NCI-H226 (cell line): ENCODE measurements around the gene DOCK3.
"Not testable (repeated sequence)": the region's sequence is repeated elsewhere in the genome, so short reads cannot be mapped to it uniquely, and the experiment has no call there.

Experiments
- DNase-seq: peaks from one replicate; pipeline ENCODE4 v3.0.0-alpha.2; 2015

The DOCK3 gene

DNA sequence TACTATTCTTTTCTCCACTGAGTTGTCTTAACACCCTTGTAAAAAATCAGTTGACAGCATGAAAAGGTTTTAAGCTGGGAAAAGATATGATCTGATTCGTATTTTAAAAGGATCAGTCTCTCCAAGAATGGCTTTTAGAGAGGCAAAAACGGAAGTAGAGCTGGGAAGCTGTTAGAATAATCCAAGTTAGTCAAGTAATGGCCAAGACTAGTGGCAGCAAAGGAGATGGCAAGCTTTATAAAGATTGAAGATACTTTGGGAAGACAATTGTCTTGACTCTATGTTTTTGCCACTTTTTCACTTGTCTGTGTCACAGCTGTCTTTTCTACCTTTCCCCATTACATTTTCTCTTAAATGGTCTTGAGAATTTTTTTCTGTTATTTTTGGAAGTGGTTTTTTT is 466.8 kb downstream of the DOCK3 start:
- no peak for DNase-seq

GRCh38 chr3:51145811-51146585 is 471.3 kb downstream of the DOCK3 start:
- DNase-seq, result no peak

DNA sequence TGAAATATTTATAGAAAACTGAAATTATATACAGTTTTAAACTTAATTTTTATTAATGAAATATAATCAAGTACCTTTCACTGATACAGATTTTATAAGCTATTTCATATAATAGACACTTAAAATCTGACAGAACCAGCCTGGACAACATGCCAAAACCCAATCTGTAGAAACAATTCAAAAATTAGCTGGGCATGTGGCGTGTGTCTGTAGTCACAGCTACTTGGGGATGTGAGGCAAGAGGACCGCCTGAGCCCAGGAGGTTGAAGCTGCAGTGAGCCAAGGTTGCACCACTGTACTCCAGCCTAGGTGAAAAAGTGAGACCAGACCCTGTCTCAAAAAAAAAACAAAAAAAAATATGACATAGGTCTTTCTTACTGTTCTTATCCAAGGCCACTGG is 472.1 kb downstream of the DOCK3 start:
- no peak for DNase-seq

DNA sequence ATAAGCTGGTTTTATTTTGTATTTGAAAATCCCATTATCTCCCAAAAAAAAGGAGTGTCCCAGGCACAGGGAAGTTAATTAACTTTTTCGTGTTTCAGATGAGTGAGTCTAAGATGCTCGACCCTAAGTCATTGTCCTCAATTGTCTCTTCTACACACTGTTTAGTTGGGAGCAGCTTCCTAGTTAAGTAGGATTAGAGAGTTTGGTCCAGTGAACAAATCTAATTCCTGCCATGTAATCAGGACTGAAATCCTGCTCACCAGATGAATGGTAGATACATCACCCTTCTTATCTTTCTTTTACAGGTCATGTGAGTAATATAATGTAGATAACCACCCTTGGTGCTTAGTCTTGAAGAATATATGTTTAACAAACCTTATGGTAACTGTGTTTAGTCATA is 481.4 kb downstream of the DOCK3 start:
- DNase-seq, result no peak

DNA sequence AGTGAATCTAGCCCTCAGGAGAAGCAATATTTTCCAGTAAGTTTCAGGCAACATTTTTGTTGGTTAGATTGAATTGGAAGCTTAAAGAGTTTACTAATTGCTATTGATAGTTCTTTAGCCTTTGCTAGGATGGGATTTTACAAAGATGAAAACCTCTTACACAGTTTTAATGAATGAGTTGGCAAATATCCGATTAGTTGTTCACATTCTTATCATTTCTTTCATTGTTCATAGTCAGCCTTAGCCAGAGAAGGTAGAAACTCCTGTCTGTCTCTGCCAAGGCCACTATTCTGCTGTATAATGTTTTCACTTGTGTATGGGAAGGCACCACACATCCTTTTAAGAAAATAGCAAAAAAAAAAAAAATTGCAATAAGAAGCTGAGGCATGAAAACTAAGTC is 488.3 kb downstream of the DOCK3 start:
- DNase-seq, result peak; percentile 5

DNA sequence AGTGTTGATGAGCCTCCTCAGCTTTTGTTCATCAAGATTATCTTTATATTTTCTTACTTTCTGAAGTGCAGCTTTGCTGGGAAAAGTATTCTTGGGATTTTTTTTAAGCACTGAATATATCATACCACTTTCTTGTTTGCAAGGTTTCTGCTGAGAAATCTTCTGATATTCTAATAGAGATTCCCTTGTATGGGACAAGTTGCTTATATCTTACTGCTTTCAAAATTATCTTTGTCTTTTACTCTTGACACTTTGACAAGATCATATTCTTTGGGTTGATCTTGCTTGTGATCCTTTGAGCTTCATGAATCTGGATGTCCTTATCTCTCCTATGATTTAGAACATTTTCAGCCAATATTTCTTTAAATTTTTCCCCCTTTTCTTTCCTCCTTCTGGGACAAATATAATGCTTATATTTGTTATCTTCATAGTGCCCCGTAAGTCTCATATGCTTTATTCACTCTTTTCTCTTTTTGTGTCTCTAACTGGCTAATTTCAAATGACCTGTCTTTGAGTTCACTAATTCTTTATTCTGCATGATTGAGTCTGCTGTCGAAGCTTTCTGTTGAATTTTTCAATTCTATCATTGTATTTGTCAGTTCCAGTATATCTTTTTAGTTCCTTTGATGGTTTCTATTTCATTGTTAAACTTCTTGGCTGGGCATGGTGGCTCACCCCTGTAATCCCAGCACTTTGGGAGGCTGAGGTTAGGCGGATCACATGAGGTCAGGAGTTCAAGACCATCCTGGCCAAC is 499.0 kb downstream of the DOCK3 start:
- DNase-seq, result no peak

DNA sequence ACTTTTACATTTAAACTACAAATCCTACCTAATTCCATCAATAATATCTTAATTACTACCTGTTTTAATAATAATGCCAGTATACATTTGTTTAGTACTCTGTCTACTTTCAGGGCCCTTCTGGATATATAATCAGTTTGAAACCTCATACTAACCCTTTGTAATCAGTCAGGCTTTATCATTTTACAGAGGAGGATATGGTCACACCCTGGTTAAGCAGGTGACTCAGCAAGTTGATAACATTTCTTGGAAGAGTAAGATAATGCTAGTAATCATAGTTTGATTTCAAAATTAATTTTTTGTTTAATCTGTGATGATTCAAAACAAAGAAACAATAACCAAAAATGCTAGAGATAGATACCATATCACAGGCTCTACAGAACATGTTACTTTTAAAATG is 502.2 kb downstream of the DOCK3 start:
- peak; percentile 40 for DNase-seq

DNA sequence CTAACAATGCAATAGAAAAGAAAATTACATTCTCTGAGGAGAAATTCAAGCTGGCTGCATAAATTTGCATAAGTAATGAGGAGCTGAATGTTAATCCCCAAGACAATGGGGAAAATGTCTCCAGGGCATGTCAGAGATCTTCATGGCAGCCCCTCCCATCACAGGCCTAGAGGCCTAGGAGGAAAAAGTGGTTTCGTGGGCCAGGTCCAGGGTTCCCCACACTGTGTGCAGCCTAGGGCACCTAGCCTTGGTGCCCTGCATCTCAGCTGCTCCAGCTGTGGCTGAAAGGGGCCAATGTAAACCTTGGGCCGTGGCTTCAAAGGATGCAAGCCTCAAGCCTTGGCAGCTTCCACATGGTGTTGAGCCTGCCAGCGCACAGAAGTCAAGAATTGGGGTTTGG is 511.7 kb downstream of the DOCK3 start:
- DNase-seq, result not testable (repeated sequence)

GRCh38 chr3:51190199-51190598 is 515.5 kb downstream of the DOCK3 start:
- no peak for DNase-seq

- no peak for DNase-seq
These were observed 516.1 kb downstream of the DOCK3 start for GRCh38 chr3:51190827-51191226.

GRCh38 chr3:51191768-51192167 is 517.0 kb downstream of the DOCK3 start:
- DNase-seq, result no peak

DNA sequence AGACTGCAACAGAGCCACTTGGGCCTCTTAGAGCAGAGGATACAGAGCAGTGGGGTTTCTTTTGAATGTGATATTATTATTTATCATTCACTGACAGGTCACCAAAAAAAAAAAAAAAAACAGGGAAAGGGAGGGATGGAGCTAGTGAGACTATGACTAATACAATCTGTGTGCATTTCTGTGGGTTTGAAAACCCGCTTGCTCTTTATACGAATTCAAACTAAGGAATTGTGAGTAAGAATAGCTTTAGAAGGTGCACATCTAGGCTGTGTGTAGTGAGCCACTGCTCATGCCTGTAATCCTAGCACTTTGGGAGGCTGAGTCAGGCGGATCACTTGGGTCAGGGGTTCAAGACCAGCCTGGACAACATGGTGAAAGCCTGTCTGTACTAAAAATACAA is 523.8 kb downstream of the DOCK3 start:
- no peak for DNase-seq

- not testable (repeated sequence) for DNase-seq
These were observed 524.6 kb downstream of the DOCK3 start for GRCh38 chr3:51199296-51199695.

GRCh38 chr3:51216291-51216690 is 541.6 kb downstream of the DOCK3 start:
- no peak for DNase-seq

DNA sequence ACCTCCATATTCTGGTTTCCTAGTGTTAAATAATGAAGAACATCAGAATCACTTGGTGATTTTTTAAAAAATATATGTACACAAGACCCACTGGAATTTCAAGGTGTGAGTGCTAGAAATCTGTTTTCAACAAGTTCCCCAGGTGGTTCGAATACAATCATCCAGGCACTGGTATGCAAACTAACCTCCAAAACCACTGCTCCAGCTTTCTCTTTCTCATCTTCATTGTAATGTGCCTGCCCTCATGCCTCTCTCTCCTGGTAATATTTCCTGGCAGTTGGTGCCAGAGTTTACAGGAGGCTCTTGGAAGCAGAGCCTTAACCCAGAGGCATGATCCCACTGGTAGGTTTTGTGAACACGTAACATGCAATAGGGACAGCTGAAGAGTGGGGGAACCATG is 547.2 kb downstream of the DOCK3 start:
- no peak for DNase-seq

GRCh38 chr3:51224283-51224682 is 549.6 kb downstream of the DOCK3 start:
- no peak for DNase-seq

DNA sequence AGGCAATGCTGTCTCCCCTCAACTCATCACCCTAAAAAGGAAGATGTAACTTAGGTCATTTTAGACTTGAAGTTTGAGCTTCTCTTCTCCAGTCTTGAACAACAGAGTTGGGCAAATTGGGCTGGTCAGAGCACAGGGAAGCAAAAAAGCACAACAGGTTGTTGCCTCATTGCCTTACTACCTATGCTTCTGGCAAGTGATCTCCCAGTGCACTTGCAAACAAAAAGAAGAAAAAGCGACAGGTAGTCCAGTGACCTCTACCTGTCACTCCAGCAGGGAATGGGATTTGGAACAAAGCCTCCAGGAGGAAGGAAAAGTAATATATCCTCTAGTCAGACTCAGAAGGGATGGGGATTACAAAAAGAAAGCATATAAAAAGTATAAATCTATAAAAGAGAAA is 550.1 kb downstream of the DOCK3 start:
- DNase-seq, result no peak

- DNase-seq, result no peak
These were observed 568.2 kb downstream of the DOCK3 start for GRCh38 chr3:51242939-51243338.

- no peak for DNase-seq
These were observed 569.2 kb downstream of the DOCK3 start for GRCh38 chr3:51243924-51244323.

- no peak for DNase-seq
These were observed 571.1 kb downstream of the DOCK3 start for GRCh38 chr3:51245867-51246266.

GRCh38 chr3:51257870-51258269 is 583.1 kb downstream of the DOCK3 start:
- DNase-seq, result no peak

DNA sequence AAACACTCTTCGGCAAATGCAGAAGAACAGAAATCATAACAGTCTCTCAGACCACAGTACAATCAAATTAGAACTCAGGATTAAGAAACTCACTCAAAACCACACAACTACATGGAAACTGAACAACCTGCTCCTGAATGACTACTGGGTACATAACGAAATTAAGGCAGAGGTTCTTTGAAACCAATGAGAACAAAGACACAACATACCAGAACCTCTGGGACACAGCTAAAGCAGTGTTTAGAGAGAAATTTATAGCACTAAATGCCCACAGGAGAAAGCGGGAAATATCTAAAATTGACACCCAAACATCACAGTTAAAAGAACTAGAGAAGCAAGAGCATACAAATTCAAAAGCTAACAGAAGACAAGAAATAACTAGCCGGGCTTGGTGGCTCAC is 589.4 kb downstream of the DOCK3 start:
- DNase-seq, result not testable (repeated sequence)

DNA sequence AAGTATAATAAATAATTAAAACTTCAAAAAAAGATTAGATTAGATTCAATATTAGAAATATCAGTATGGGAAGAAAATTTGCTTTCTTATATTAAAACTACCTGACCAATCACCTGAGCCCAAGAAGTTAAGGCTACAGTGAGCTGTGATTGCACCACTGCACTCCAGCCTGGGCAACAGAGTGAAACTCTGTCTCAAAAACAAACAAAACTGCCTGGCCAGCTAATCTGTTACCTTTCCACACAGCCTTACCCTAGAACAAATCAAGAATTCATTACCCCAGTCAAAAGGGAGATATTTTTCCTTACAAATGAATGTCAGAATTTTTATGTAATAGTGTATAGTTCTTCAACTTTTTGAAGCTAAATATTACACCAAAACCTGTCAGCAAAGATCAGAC is 593.4 kb downstream of the DOCK3 start:
- no peak for DNase-seq

DNA sequence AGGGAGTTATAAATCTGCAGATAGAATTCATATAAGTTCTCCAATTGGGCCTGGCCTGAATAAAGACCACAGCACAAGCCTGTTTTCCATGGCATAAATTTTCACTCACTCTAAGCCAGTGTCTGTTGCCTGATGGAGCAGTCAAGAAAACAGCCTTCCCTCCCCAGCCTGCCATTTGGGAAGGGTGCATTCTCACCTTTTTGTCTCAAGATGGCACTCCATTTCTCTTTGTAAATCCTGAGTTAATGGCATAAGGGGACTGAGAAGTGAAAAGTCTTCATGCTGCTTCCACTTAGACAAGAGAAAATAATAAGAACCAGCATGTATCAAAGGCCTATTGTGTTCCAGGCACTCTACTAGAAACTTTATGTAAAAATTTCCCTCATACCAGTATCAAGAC is 594.7 kb downstream of the DOCK3 start:
- no peak for DNase-seq

DNA sequence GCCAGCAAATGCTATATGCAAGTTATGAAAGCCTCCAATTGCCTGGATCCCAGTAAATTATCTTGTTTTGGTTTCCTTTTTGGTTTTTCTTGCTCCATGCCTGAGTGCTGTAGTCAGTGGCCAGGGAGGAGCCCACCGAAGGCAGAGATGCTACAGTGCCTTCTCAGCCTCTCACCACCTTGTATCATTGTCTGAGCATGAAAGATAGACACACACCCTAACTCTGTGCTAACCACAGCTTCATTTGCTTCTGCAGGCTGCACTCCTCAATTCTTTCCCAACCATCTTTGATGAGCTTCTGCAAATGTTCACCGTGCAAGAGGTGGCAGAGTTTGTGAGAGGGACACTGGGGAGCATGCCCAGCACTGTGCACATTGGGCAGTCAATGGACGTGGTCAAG is 595.8 kb downstream of the DOCK3 start:
- DNase-seq, result no peak
